Measurements from ENCODE around the gene USP13. TPM values are rescaled to one million over a fixed set of nuclear protein-coding genes. Genes with fewer than 3 reads are reported as not detected.
"Not testable (repeated sequence)": the region's sequence is repeated elsewhere in the genome, so short reads cannot be mapped to it uniquely, and the experiment has no call there.

Gene USP13
- polyA plus RNA-seq, 2 donors: 0.81 to 1.1 TPM

GRCh38 chr3:179766416-179767133 is 113.7 kb downstream of the USP13 start:
- no peaks in the 10 kb centered on the region for H3K27me3 ChIP-seq (ENCODE audit: control insufficient read depth in 1 of 2, insufficient read depth in 2 of 2, low read length in 2 of 2)
- no peaks in the 10 kb centered on the region for H3K4me1 ChIP-seq (ENCODE audit: control insufficient read depth in 2 of 2, insufficient read depth in 2 of 2, low read length in 1 of 2)
- WGBS, 2 donors: 94 to 97% methylated on average over 4 of the region's 4 CpGs
- no peak overlapping the region for H3K27ac ChIP-seq (ENCODE audit: low read depth in 2 of 2, low read length in 1 of 2)
- peaks cover 0 to 2% of the 10 kb centered on the region in 2 donors for H3K36me3 ChIP-seq (ENCODE audit: control insufficient read depth in 2 of 2, insufficient read depth in 2 of 2, low read length in 1 of 2)
- H3K9me3 ChIP-seq (ENCODE audit: control insufficient read depth in 2 of 2, insufficient read depth in 1 of 2, low read depth in 1 of 2, low read length in 1 of 2): no peaks in the 10 kb centered on the region
- H3K4me3 ChIP-seq (ENCODE audit: low read depth in 1 of 2, low read length in 2 of 2): no peak overlapping the region

- Histone ChIP-seq H3K27me3 (ENCODE audit: control insufficient read depth in 1 of 2, insufficient read depth in 2 of 2, low read length in 2 of 2) (no peaks in the 10 kb centered on the region), H3K4me1 (ENCODE audit: control insufficient read depth in 2 of 2, insufficient read depth in 2 of 2, low read length in 1 of 2) (no peaks in the 10 kb centered on the region), H3K27ac (ENCODE audit: low read depth in 2 of 2, low read length in 1 of 2) (no peak overlapping the region), H3K36me3 (ENCODE audit: control insufficient read depth in 2 of 2, insufficient read depth in 2 of 2, low read length in 1 of 2) (peaks cover 0 to 2% of the 10 kb centered on the region in 2 donors), H3K4me3 (ENCODE audit: low read depth in 1 of 2, low read length in 2 of 2) (no peak overlapping the region), H3K9me3 (ENCODE audit: control insufficient read depth in 2 of 2, insufficient read depth in 1 of 2, low read depth in 1 of 2, low read length in 1 of 2) (no peaks in the 10 kb centered on the region)
- 43 to 48% methylated on average over 3 of the region's 3 CpGs for WGBS, 2 donors
Measured at GRCh38 chr3:179768080-179768479, 115.2 kb downstream of the USP13 start.

GRCh38 chr3:179769411-179770247 is 116.8 kb downstream of the USP13 start:
- peaks cover 0 to 6% of the 10 kb centered on the region in 2 donors for H3K36me3 ChIP-seq (ENCODE audit: control insufficient read depth in 2 of 2, insufficient read depth in 2 of 2, low read length in 1 of 2)
- no peak overlapping the region for H3K4me3 ChIP-seq (ENCODE audit: low read depth in 1 of 2, low read length in 2 of 2)
- no peaks in the 10 kb centered on the region for H3K27me3 ChIP-seq (ENCODE audit: control insufficient read depth in 1 of 2, insufficient read depth in 2 of 2, low read length in 2 of 2)
- H3K9me3 ChIP-seq (ENCODE audit: control insufficient read depth in 2 of 2, insufficient read depth in 1 of 2, low read depth in 1 of 2, low read length in 1 of 2): no peaks in the 10 kb centered on the region
- 68 to 75% methylated on average over 9 of the region's 9 CpGs for WGBS, 2 donors
- no peak overlapping the region for H3K27ac ChIP-seq (ENCODE audit: low read depth in 2 of 2, low read length in 1 of 2)
- no peaks in the 10 kb centered on the region for H3K4me1 ChIP-seq (ENCODE audit: control insufficient read depth in 2 of 2, insufficient read depth in 2 of 2, low read length in 1 of 2)

GRCh38 chr3:179771797-179772196 is 119.0 kb downstream of the USP13 start:
- H3K9me3 ChIP-seq (ENCODE audit: control insufficient read depth in 2 of 2, insufficient read depth in 1 of 2, low read depth in 1 of 2, low read length in 1 of 2): peaks cover 0 to 3% of the 10 kb centered on the region in 2 donors
- peaks cover 0 to 3% of the 10 kb centered on the region in 2 donors for H3K36me3 ChIP-seq (ENCODE audit: control insufficient read depth in 2 of 2, insufficient read depth in 2 of 2, low read length in 1 of 2)
- WGBS, 2 donors: 73 to 85% methylated on average over 4 of the region's 4 CpGs
- H3K27ac ChIP-seq (ENCODE audit: low read depth in 2 of 2, low read length in 1 of 2): no peak overlapping the region
- H3K27me3 ChIP-seq (ENCODE audit: control insufficient read depth in 1 of 2, insufficient read depth in 2 of 2, low read length in 2 of 2): no peaks in the 10 kb centered on the region
- H3K4me1 ChIP-seq (ENCODE audit: control insufficient read depth in 2 of 2, insufficient read depth in 2 of 2, low read length in 1 of 2): no peaks in the 10 kb centered on the region
- H3K4me3 ChIP-seq (ENCODE audit: low read depth in 1 of 2, low read length in 2 of 2): no peak overlapping the region

- WGBS, 2 donors: 62 to 69% methylated on average over 5 of the region's 5 CpGs
- no peaks in the 10 kb centered on the region for H3K4me1 ChIP-seq (ENCODE audit: control insufficient read depth in 2 of 2, insufficient read depth in 2 of 2, low read length in 1 of 2)
- H3K4me3 ChIP-seq (ENCODE audit: low read depth in 1 of 2, low read length in 2 of 2): no peak overlapping the region
- no peak overlapping the region for H3K27ac ChIP-seq (ENCODE audit: low read depth in 2 of 2, low read length in 1 of 2)
- no peaks in the 10 kb centered on the region for H3K27me3 ChIP-seq (ENCODE audit: control insufficient read depth in 1 of 2, insufficient read depth in 2 of 2, low read length in 2 of 2)
- peaks cover 0 to 3% of the 10 kb centered on the region in 2 donors for H3K36me3 ChIP-seq (ENCODE audit: control insufficient read depth in 2 of 2, insufficient read depth in 2 of 2, low read length in 1 of 2)
- peaks cover 0 to 3% of the 10 kb centered on the region in 2 donors for H3K9me3 ChIP-seq (ENCODE audit: control insufficient read depth in 2 of 2, insufficient read depth in 1 of 2, low read depth in 1 of 2, low read length in 1 of 2)
Measured at GRCh38 chr3:179772297-179772696, 119.5 kb downstream of the USP13 start.

- Histone ChIP-seq H3K9me3 (ENCODE audit: control insufficient read depth in 2 of 2, insufficient read depth in 1 of 2, low read depth in 1 of 2, low read length in 1 of 2) (peaks cover 0 to 3% of the 10 kb centered on the region in 2 donors), H3K4me3 (ENCODE audit: low read depth in 1 of 2, low read length in 2 of 2) (no peak overlapping the region), H3K27me3 (ENCODE audit: control insufficient read depth in 1 of 2, insufficient read depth in 2 of 2, low read length in 2 of 2) (no peaks in the 10 kb centered on the region), H3K4me1 (ENCODE audit: control insufficient read depth in 2 of 2, insufficient read depth in 2 of 2, low read length in 1 of 2) (no peaks in the 10 kb centered on the region), H3K36me3 (ENCODE audit: control insufficient read depth in 2 of 2, insufficient read depth in 2 of 2, low read length in 1 of 2) (peaks cover 0 to 3% of the 10 kb centered on the region in 2 donors), H3K27ac (ENCODE audit: low read depth in 2 of 2, low read length in 1 of 2) (no peak overlapping the region)
- WGBS, 2 donors: 98 to 99% methylated on average over 25 to 28 of the region's 28 CpGs
Measured at GRCh38 chr3:179775416-179776122, 122.7 kb downstream of the USP13 start.

GRCh38 chr3:179782841-179783240 is 130.0 kb downstream of the USP13 start:
- not testable (repeated sequence) for H3K4me3 ChIP-seq (ENCODE audit: low read depth in 1 of 2, low read length in 2 of 2); H3K36me3 ChIP-seq (ENCODE audit: control insufficient read depth in 2 of 2, insufficient read depth in 2 of 2, low read length in 1 of 2); H3K9me3 ChIP-seq (ENCODE audit: control insufficient read depth in 2 of 2, insufficient read depth in 1 of 2, low read depth in 1 of 2, low read length in 1 of 2); H3K4me1 ChIP-seq (ENCODE audit: control insufficient read depth in 2 of 2, insufficient read depth in 2 of 2, low read length in 1 of 2); H3K27me3 ChIP-seq (ENCODE audit: control insufficient read depth in 1 of 2, insufficient read depth in 2 of 2, low read length in 2 of 2); H3K27ac ChIP-seq (ENCODE audit: low read depth in 2 of 2, low read length in 1 of 2)
- WGBS, 2 donors: 89 to 94% methylated on average over 5 of the region's 5 CpGs

- Histone ChIP-seq H3K27ac (ENCODE audit: low read depth in 2 of 2, low read length in 1 of 2) (no peak overlapping the region), H3K9me3 (ENCODE audit: control insufficient read depth in 2 of 2, insufficient read depth in 1 of 2, low read depth in 1 of 2, low read length in 1 of 2) (no peaks in the 10 kb centered on the region), H3K4me1 (ENCODE audit: control insufficient read depth in 2 of 2, insufficient read depth in 2 of 2, low read length in 1 of 2) (no peaks in the 10 kb centered on the region), H3K4me3 (ENCODE audit: low read depth in 1 of 2, low read length in 2 of 2) (no peak overlapping the region), H3K27me3 (ENCODE audit: control insufficient read depth in 1 of 2, insufficient read depth in 2 of 2, low read length in 2 of 2) (no peaks in the 10 kb centered on the region), H3K36me3 (ENCODE audit: control insufficient read depth in 2 of 2, insufficient read depth in 2 of 2, low read length in 1 of 2) (peaks cover 0 to 4% of the 10 kb centered on the region in 2 donors)
- 53 to 59% methylated on average over 1 of the region's 1 CpG for WGBS, 2 donors
Measured at GRCh38 chr3:179788996-179789395, 136.2 kb downstream of the USP13 start.

GRCh38 chr3:179791793-179792192 is 139.0 kb downstream of the USP13 start:
- Histone ChIP-seq H3K36me3 (ENCODE audit: control insufficient read depth in 2 of 2, insufficient read depth in 2 of 2, low read length in 1 of 2) (no peaks in the 10 kb centered on the region), H3K4me1 (ENCODE audit: control insufficient read depth in 2 of 2, insufficient read depth in 2 of 2, low read length in 1 of 2) (no peaks in the 10 kb centered on the region), H3K4me3 (ENCODE audit: low read depth in 1 of 2, low read length in 2 of 2) (no peak overlapping the region), H3K27ac (ENCODE audit: low read depth in 2 of 2, low read length in 1 of 2) (no peak overlapping the region), H3K9me3 (ENCODE audit: control insufficient read depth in 2 of 2, insufficient read depth in 1 of 2, low read depth in 1 of 2, low read length in 1 of 2) (no peaks in the 10 kb centered on the region), H3K27me3 (ENCODE audit: control insufficient read depth in 1 of 2, insufficient read depth in 2 of 2, low read length in 2 of 2) (no peaks in the 10 kb centered on the region)
- WGBS, 2 donors: 91 to 94% methylated on average over 3 of the region's 3 CpGs

Data from esophagus (tissue), 2 donors.